PC-9 (cell line): Measurements from ENCODE around the gene GABRB3. TPM values are rescaled to one million over a fixed set of nuclear protein-coding genes. Genes with fewer than 3 reads are reported as not detected.

Experiments used
- BruUV-seq: library from RNA; stranded (reverse); fragments of 400-500 nt; replicated peaks from 2 replicates; lab custom pipeline; 2021; lab: Mats Ljungman, UMichigan
- CTCF ChIA-PET: fragments of 300-600 bp; sonication (Branson Sonifier 250); formaldehyde crosslinking; loops from one replicate; lab custom pipeline; 2022; ENCODE audit warnings: antibody characterized with exemption; lab: Charles Lee
- POLR2A ChIA-PET: fragments of 300-600 bp; sonication (Branson Sonifier 250); formaldehyde crosslinking; loops from one replicate; lab custom pipeline; 2022; ENCODE audit warnings: antibody characterized with exemption; ENCODE audit not compliant: unreplicated experiment; lab: Charles Lee
- DNase-seq, 2 experiments: peaks; one replicate each; pipeline versions ENCODE4 v3.0.0 to v3.0.0-alpha.2; 2015 to 2022; ENCODE audit warnings: mixed read lengths in 1 of 2
- H2AFZ ChIP-seq: fragments of 200-600 bp; sonication (generic); 2 replicates; pipeline ENCODE4 v1.8.1; 2017; ENCODE audit warnings: antibody characterized with exemption
- H3F3A ChIP-seq: fragments of 200-600 bp; sonication (generic); 2 replicates; pipeline ENCODE4 v1.8.1; 2017; ENCODE audit warnings: antibody characterized with exemption, mild to moderate bottlenecking, low read depth; ENCODE audit not compliant: insufficient read depth
- H3K27ac ChIP-seq: fragments of 200-600 bp; sonication (generic); 2 replicates; pipeline ENCODE4 v1.6.1; 2016; ENCODE audit warnings: mixed run types
- H3K27me3 ChIP-seq: fragments of 200-600 bp; sonication (generic); 2 replicates; pipeline ENCODE4 v1.6.1; 2016; ENCODE audit warnings: low read depth, mixed run types; ENCODE audit not compliant: insufficient read depth
- H3K36me3 ChIP-seq: fragments of 200-600 bp; sonication (generic); 2 replicates; pipeline ENCODE4 v1.6.1; 2016; ENCODE audit warnings: low read depth, mixed run types
- H3K4me1 ChIP-seq: fragments of 200-600 bp; sonication (generic); replicated peaks from 2 replicates; pipeline ENCODE4 v1.6.1; 2016; ENCODE audit warnings: mixed run types; ENCODE audit not compliant: insufficient read depth
- H3K4me2 ChIP-seq: fragments of 200-600 bp; sonication (generic); 2 replicates; pipeline ENCODE4 v1.6.1; 2017; ENCODE audit warnings: mixed run types
- H3K4me3 ChIP-seq: fragments of 200-600 bp; sonication (generic); 2 replicates; pipeline ENCODE4 v1.6.1; 2016; ENCODE audit warnings: mixed run types
- H3K79me2 ChIP-seq: fragments of 200-600 bp; sonication (generic); 2 replicates; pipeline ENCODE4 v1.6.1; 2017; ENCODE audit warnings: low read depth, mixed run types
- H3K9me2 ChIP-seq: fragments of 200-600 bp; sonication (generic); 2 replicates; pipeline ENCODE4 v1.8.1; 2017; ENCODE audit warnings: mild to moderate bottlenecking; ENCODE audit not compliant: insufficient read depth
- H3K9me3 ChIP-seq: fragments of 200-600 bp; sonication (generic); 2 replicates; pipeline ENCODE4 v1.8.1; 2016; ENCODE audit warnings: low read depth; ENCODE audit not compliant: insufficient read depth
- H4K20me1 ChIP-seq: fragments of 200-600 bp; sonication (generic); 2 replicates; pipeline ENCODE4 v1.8.1; 2017; ENCODE audit not compliant: insufficient read depth
- CTCF ChIP-seq: fragments of 200-600 bp; sonication (generic); conservative IDR thresholded peaks from 2 replicates; pipeline ENCODE4 v1.6.1; 2017; ENCODE audit warnings: mixed run types, antibody characterized with exemption, mild to moderate bottlenecking, moderate library complexity
- EZH2 ChIP-seq: fragments of 200-600 bp; sonication (generic); IDR thresholded peaks from 2 replicates; pipeline ENCODE4 v1.8.0; 2017; ENCODE audit warnings: antibody characterized with exemption, low read depth
- intact Hi-C: fragments of 100-400 bp; cut with micrococcal nuclease; formaldehyde crosslinking; loops from one replicate; pipeline ENCODE4 v1.10.0; 2022; ENCODE audit not compliant: unreplicated experiment
- total RNA-seq: library from RNA; stranded (reverse); gene quantifications from 2 replicates; pipeline ENCODE4 v1.2.3, GENCODE V29; 2021

Gene GABRB3
- total RNA-seq, 1 experiment from 2014 or later = 6.3 TPM

- intact Hi-C loops = no loop called here
- H3K4me3 ChIP-seq = no peak overlapping the region
- H3K36me3 ChIP-seq = no peaks in the 10 kb centered on the region
- H3K27ac ChIP-seq = no peak overlapping the region
- ChIA-PET CTCF (no interaction called here), POLR2A (no interaction called here)
- BruUV-seq = no TSS peak
- H3K9me3 ChIP-seq = no peaks in the 10 kb centered on the region
- H3F3A ChIP-seq = no peaks in the 10 kb centered on the region
- H3K4me1 ChIP-seq = no peaks in the 10 kb centered on the region
- H3K4me2 ChIP-seq = no peak overlapping the region
- H4K20me1 ChIP-seq = no peaks in the 10 kb centered on the region
- TF ChIP-seq EZH2 (no peak), CTCF (no peak)
- no peaks in the 10 kb centered on the region for H3K27me3 ChIP-seq
- H3K79me2 ChIP-seq = no peaks in the 10 kb centered on the region
- H3K9me2 ChIP-seq = no peaks in the 10 kb centered on the region
- no peak for DNase-seq
- no peak overlapping the region for H2AFZ ChIP-seq
Observed at GRCh38 chr15:26758079-26758478, 14.8 kb downstream of the GABRB3 start.

GRCh38 chr15:26757141-26757540 is 15.7 kb downstream of the GABRB3 start:
- Histone ChIP-seq H3K4me2 (no peak overlapping the region), H3K36me3 (no peaks in the 10 kb centered on the region), H3K4me3 (no peak overlapping the region), H3K79me2 (no peaks in the 10 kb centered on the region), H3K9me3 (no peaks in the 10 kb centered on the region), H3K9me2 (no peaks in the 10 kb centered on the region), H3F3A (no peaks in the 10 kb centered on the region), H4K20me1 (no peaks in the 10 kb centered on the region), H3K27me3 (no peaks in the 10 kb centered on the region), H3K27ac (no peak overlapping the region), H2AFZ (no peak overlapping the region), H3K4me1 (no peaks in the 10 kb centered on the region)
- TF ChIP-seq CTCF (no peak), EZH2 (no peak)
- ChIA-PET POLR2A (no interaction called here), CTCF (no interaction called here)
- DNase-seq = no peak
- no TSS peak for BruUV-seq
- intact Hi-C loops = no loop called here

- Histone ChIP-seq H3K27ac (no peak overlapping the region), H3K79me2 (no peaks in the 10 kb centered on the region), H3K4me1 (no peaks in the 10 kb centered on the region), H3K27me3 (no peaks in the 10 kb centered on the region), H3K9me2 (no peaks in the 10 kb centered on the region), H3F3A (no peaks in the 10 kb centered on the region), H3K4me2 (no peak overlapping the region), H4K20me1 (no peaks in the 10 kb centered on the region), H3K4me3 (no peak overlapping the region), H3K36me3 (no peaks in the 10 kb centered on the region), H2AFZ (no peak overlapping the region), H3K9me3 (no peaks in the 10 kb centered on the region)
- ChIA-PET POLR2A (no interaction called here), CTCF (no interaction called here)
- no peak for DNase-seq
- BruUV-seq = no TSS peak
- intact Hi-C loops = no loop called here
- TF ChIP-seq EZH2 (no peak), CTCF (no peak)
Observed at GRCh38 chr15:26744894-26745293, 28.0 kb downstream of the GABRB3 start.
